Endothelial cell of umbilical vein (primary cell): ENCODE data around the gene TCF25.

Experiments
- EZH2 ChIP-seq: IDR thresholded peaks from 2 replicates; pipeline ENCODE4 v1.6.1; 2012; ENCODE audit warnings: borderline replicate concordance, low read depth, mild to moderate bottlenecking, moderate library complexity, low read length, inconsistent platforms; ENCODE audit not compliant: severe bottlenecking
- JUN ChIP-seq: IDR thresholded peaks from 2 replicates; pipeline ENCODE4 v1.6.1; 2011; ENCODE audit warnings: borderline replicate concordance, low read depth; ENCODE audit not compliant: insufficient read length, insufficient read depth
- MAX ChIP-seq: IDR thresholded peaks from 2 replicates; pipeline ENCODE4 v1.6.1; 2011; ENCODE audit not compliant: insufficient read depth, insufficient read length
- MYC ChIP-seq: IDR thresholded peaks from one replicate; pipeline ENCODE4 v1.6.1; 2011; ENCODE audit warnings: mild to moderate bottlenecking, low read depth, low read length
- POLR2A ChIP-seq: IDR thresholded peaks from 2 replicates; pipeline ENCODE4 v1.6.1; 2012; ENCODE audit warnings: low read depth, mild to moderate bottlenecking, control low read depth, low read length
- POLR2AphosphoS5 ChIP-seq: IDR thresholded peaks from 2 replicates; pipeline ENCODE4 v1.6.1; 2012; ENCODE audit warnings: low read depth, mild to moderate bottlenecking, control low read depth, low read length, moderate library complexity; ENCODE audit not compliant: insufficient read depth
- TF ChIP-seq, protein P1 (sequence below), 2 donors: IDR thresholded peaks; 1 replicate in 1 of 2; 2 replicates in 1 of 2; pipeline ENCODE4 v1.5.1; 2011; ENCODE audit warnings: low read length in 2 of 2, mild to moderate bottlenecking in 2 of 2, moderate library complexity in 2 of 2, control low read depth in 1 of 2, inconsistent platforms in 1 of 2, low read depth in 1 of 2; ENCODE audit not compliant: insufficient read depth in 1 of 2; ENCODE audit errors: extremely low read depth in 1 of 2

DNA sequence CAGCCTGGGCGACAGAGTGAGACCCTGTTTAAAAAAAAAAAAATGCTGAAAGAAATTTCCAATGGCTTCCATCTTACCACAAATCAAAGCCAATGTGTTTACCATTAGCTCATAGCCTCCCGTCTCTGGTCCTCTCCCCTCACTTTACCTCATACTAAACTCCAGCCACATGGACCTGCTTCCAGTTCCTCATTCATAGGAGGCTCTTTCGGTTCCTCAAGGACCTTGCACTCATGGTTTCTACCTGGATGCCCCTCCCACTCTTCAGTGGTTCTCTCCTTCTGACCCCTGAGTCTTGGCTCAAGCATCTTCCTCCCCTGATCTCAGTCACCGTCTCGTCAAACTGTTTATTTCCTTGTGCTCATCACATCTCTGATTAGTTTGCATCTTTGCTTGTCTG lies 71.4 kb downstream of the TCF25 start:
- TF ChIP-seq POLR2A (no peak), MAX (no peak), EZH2 (no peak), POLR2AphosphoS5 (no peak), MYC (no peak), JUN (no peak)
- TF ChIP-seq, protein P1, sequence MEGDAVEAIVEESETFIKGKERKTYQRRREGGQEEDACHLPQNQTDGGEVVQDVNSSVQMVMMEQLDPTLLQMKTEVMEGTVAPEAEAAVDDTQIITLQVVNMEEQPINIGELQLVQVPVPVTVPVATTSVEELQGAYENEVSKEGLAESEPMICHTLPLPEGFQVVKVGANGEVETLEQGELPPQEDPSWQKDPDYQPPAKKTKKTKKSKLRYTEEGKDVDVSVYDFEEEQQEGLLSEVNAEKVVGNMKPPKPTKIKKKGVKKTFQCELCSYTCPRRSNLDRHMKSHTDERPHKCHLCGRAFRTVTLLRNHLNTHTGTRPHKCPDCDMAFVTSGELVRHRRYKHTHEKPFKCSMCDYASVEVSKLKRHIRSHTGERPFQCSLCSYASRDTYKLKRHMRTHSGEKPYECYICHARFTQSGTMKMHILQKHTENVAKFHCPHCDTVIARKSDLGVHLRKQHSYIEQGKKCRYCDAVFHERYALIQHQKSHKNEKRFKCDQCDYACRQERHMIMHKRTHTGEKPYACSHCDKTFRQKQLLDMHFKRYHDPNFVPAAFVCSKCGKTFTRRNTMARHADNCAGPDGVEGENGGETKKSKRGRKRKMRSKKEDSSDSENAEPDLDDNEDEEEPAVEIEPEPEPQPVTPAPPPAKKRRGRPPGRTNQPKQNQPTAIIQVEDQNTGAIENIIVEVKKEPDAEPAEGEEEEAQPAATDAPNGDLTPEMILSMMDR (IDR thresholded peaks at IDR 0.05; ENCODE audit: extremely low read depth in 1 of 2, insufficient read depth in 1 of 2, low read depth in 1 of 2, low read length in 2 of 2) = no peak
